ENCODE results near the gene TMEM238.

The TMEM238 gene

GRCh38 chr19:55377356-55378131 is 6.5 kb downstream of the TMEM238 start:
- no peak for DNase-seq (ENCODE audit: low spot score)

- no peak for DNase-seq (ENCODE audit: low spot score)
These were observed 7.7 kb downstream of the TMEM238 start, which contains the start of gene TMEM190 for GRCh38 chr19:55376241-55376933. Gene TMEM190, plus strand, starts transcription at chr19:55376826. Its CDS starts 28 bp downstream, at chr19:55376854.

- no peak for DNase-seq (ENCODE audit: low spot score)
These were observed 9.9 kb downstream of the TMEM238 start for GRCh38 chr19:55373993-55374757.

- DNase-seq (ENCODE audit: low spot score), result no peak
These were observed 10.6 kb downstream of the TMEM238 start for GRCh38 chr19:55373306-55373992.

- DNase-seq (ENCODE audit: low spot score), result no peak
These were observed 11.6 kb downstream of the TMEM238 start for GRCh38 chr19:55372316-55373081.

GRCh38 chr19:55370305-55370988 is 13.6 kb downstream of the TMEM238 start, which contains the start of gene IL11:
Gene IL11, minus strand, starts transcription at chr19:55370463. Its CDS starts 153 bp downstream, at chr19:55370310.
- DNase-seq (ENCODE audit: low spot score), result peak; percentile 74

GRCh38 chr19:55369653-55370304 is 14.3 kb downstream of the TMEM238 start:
- DNase-seq (ENCODE audit: low spot score), result peak; percentile 58

- peak; percentile 46 for DNase-seq (ENCODE audit: low spot score)
These were observed 15.2 kb downstream of the TMEM238 start for GRCh38 chr19:55368701-55369563.

GRCh38 chr19:55368106-55368505 is 16.0 kb downstream of the TMEM238 start:
- DNase-seq (ENCODE audit: low spot score), result no peak

GRCh38 chr19:55366790-55367189 is 17.3 kb downstream of the TMEM238 start:
- DNase-seq (ENCODE audit: low spot score), result no peak

GRCh38 chr19:55365964-55366363 is 18.1 kb downstream of the TMEM238 start:
- DNase-seq (ENCODE audit: low spot score), result no peak

- no peak for DNase-seq (ENCODE audit: low spot score)
These were observed 18.8 kb downstream of the TMEM238 start for GRCh38 chr19:55365245-55365644.

- no peak for DNase-seq (ENCODE audit: low spot score)
These were observed 20.9 kb downstream of the TMEM238 start, which contains the start of gene GARIN5B for GRCh38 chr19:55362990-55363716. Gene GARIN5B, minus strand, starts transcription at chr19:55363260. Its CDS starts 194 bp downstream, at chr19:55363066.

GRCh38 chr19:55362174-55362989 is 21.7 kb downstream of the TMEM238 start:
- DNase-seq (ENCODE audit: low spot score), result no peak

GRCh38 chr19:55360902-55361301 is 23.2 kb downstream of the TMEM238 start:
- no peak for DNase-seq (ENCODE audit: low spot score)

GRCh38 chr19:55358943-55359908 is 24.9 kb downstream of the TMEM238 start:
- DNase-seq (ENCODE audit: low spot score), result no peak
